Umbilical cord (tissue), 2 donors: ENCODE data around the gene LRP2. TPM values are rescaled to one million over a fixed set of nuclear protein-coding genes. Genes with fewer than 3 reads are reported as not detected.
"Not testable (repeated sequence)": the region's sequence is repeated elsewhere in the genome, so short reads cannot be mapped to it uniquely, and the experiment has no call there.

Experiments used
- DNase-seq: peaks from one replicate; pipeline ENCODE4 v3.0.0-alpha.2; 2015; ENCODE audit warnings: low spot score
- total RNA-seq: library from RNA; depleted of rRNA; stranded (reverse); fragments of >200 nt; gene quantifications from one replicate; pipeline ENCODE4 v1.2.3, GENCODE V29; 2014; ENCODE audit warnings: low replicate concordance; ENCODE audit not compliant: insufficient read depth

Gene LRP2
- total RNA-seq, 1 donor from 2014 or later = 0.72 TPM

DNA sequence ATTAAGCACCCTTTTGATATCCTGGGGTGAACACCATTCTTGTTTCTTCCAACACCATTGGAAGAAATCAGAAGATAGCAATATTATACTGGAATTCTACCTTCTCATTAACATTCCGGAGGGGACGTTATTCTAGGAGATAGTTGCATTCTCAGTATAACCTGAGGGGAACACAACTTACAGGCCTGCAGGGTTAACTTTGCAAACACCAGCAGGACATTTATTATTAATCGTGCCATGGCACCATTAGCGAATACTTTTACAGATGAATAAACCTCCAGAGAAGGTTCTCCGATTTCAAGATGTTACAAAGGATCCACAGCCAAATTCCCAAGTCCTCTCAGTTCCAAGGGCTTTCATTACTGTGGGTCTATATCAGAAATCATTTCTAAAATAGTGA is 184.0 kb downstream of the LRP2 start:
- DNase-seq = no peak

DNA sequence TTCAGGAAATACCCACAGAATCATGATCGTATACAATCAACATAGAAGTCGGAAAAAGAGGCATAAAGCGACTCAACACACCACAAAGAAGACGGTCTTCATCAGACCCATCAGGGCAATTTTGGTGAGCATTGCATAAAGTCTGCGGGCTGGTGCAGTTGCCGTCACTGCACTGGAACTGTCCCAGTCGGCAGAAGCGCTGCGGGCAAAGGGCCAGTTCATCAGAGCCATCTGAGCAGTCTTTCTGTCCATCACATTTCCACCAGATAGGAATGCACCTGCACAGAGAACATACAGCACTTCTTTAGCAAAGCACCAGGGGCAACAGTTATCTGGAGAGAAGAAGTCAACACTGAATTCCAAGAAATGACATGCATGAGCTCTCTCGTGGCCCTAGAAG is 187.2 kb downstream of the LRP2 start:
- DNase-seq = no peak

DNA sequence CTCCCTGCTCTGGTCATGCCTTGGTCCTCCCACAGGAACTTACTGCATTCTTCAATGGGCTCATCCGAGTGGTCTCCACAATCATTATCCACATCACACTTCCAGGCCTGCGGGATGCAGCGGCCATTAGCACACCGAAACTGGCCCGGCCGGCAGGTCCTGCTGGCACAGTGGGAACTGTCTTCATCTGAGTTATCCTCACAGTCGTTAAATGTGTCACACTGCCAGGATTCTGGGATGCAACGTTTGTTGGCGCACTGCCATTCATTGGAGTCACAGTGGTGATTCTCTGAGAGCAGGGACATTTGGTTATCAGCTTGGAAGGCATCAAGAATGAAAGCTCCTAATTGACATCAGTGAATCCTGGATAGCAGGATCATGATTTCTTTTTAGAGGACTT is 188.5 kb downstream of the LRP2 start:
- DNase-seq = no peak

DNA sequence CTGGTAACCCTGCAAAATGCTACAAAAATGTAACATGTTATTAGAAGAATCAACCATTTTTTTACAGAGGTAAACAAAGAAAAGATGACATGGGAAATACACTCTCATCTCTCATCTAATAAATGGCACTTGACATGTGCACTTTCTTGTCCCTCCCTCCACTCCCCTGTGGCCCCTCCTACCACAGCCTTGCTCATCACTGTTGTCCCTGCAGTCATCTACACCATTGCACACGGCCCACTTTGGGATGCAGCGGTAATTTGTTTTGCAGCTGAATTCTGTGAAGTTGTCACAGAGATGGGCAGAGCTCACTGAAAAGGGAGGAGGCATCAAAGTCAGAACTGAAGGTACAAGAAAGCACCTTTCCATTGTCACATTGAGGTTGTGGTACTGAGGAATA is 189.4 kb downstream of the LRP2 start:
- no peak for DNase-seq

DNA sequence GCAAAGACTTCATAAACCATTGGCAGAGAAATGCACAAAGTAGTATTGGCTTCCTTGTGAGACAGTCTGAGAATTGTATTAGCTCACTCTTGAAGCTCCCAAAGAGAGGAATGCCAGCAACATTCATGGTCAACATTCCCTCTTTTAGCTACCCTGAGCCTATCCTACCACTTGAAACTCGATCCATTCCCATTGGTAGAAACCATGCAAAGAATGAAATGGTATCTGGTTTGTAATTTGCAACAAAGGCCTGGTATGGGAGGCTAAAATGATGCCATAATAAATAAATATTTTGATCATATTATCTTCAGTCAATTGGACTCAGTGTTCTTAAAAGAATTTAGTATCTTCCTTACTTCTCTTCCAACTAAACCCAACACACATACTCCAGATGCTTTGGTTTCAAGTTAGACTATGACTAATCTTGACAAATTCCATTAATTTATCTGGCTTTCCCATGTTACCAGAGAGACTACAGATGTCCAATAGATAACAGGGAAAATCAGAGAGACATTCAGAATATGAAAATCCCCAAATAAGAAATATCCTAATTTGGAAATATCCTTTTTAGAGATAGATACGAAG is 190.1 kb downstream of the LRP2 start:
- peak; percentile 25 for DNase-seq

DNA sequence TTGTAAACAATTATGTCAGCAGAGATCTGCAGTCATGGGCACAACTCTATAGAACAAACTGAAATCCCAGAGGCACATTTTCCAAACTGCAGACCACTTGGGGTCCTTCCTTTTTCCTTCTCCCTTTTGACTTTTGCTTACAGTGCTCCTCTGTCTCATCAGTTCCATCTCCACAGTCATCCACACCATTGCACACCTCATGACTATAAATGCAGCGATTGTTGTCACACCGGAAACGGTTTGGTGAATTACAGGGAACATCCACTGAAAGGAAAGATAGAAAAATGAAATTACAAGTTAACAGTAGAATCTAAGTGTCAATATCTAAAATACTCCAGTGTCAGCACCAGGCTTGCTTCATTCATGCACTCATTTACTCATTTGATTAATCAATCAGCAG is 196.5 kb downstream of the LRP2 start:
- DNase-seq = no peak

DNA sequence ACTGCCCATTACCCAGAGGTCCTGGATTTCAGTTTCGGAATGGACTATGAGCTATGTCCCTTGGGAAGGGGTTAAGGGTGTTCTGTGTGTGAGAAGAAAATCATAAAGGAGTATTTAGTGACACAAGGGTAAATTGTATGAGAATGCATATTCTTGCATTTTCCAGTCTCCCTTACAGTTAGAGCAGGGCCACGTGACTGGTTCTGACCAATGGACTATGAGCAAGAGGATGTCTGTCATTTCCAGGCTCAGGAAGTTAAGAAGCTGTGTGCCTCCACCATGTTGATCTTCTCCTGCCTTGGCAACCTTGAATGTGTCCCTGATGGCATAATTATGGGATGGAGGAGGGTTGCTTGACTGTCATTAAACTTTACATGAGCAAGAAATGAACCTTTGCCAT is 198.0 kb downstream of the LRP2 start:
- no peak for DNase-seq

DNA sequence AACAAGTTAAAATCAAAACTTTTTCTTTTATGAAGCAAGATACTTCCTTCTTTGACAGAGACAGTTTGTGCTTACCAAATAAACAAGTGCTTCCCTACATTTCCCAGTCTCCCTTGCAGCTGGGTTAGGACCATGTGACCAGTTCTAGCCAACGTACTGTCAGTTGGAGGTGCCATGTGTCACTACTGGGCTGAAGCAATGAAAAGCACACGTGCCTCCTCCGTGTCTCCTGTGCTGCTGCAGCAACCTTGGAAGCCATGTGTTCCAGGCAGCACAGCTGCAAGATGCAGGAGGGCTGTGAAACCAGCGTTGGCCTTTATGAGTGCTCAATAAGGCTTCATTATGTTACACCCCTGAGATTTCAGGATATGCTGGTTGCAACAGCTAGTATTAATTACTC is 199.7 kb downstream of the LRP2 start:
- DNase-seq = no peak

DNA sequence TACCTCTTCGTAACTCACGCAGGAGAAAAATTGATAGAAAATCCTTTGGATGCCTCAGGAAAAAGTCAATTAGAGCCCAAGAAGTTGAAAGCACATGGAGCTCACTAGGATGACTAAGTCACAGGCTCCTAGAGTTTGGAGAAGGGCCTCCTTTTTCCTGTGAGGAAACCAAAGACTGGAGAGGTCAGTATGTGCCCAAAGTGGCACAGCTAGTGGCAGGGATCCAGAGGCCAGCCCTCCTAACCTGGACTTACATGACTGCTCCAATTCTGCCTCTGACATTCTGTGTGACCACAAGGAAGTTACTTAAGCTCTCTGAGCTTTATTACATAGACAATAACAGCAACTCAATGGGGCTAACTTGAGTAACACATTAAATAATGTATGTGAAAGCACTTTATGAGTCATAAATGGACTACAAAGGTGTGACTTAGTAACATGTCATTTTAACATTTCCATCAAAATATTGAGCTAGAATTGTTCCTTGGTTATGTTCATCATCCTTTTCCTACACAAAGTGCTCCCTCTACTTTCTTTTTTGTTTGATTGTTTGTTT is 201.3 kb downstream of the LRP2 start:
- no peak for DNase-seq

DNA sequence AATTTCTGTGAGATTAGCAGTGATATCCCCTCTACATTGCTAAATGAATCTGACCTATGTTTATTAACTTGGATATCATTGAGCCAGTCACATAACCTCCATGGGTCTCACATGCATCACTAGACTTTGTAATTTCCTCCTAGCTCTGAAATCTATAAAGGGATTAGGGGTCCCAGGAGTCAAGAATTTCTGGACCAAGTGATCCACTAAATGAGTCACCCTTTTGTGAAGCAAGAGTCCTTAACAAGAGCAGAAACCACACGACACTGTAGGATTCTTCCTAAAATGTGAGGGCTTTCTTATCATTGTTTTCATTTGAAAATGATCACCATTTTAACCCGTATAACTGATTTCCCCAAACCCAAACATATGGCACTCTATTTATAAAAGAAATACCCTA is 202.6 kb downstream of the LRP2 start:
- peak; percentile 22 for DNase-seq

DNA sequence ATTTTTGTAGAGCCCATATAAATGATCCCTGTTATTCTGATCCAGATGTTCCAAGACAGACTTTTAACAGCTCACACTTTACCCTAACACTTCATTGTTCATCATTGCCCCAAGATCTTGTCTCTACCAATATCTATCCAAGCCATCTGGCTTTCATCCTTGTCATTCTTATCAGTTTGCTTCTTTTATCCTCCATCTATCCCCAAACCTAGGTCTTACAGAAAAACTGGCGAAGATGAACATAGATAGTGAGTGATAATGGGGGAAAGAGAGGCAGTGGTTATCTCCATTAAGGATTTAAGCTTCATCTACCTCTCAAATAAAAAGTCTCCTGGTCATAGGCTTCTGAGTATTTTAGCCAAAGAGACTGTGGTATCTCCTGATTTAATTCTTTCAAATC is 203.5 kb downstream of the LRP2 start:
- DNase-seq = peak; percentile 78

DNA sequence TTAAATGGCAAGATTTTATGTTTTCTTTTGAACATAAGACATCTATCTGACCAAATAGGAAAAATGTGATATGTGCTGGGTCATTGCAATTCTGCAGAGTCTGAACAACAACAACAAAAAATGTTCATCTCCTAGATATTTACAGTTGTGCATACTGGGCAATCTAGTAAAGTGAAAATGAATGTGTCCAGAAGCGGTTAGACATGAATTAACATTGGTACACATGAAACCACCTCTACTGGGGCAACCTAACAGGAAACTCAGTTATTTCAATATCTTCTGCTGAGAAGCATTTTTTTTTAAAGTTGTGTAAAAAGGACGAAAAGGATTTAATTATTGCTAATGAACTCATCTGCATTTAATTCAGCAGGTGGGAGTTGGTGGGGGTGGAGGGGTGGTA is 216.1 kb downstream of the LRP2 start:
- no peak for DNase-seq

DNA sequence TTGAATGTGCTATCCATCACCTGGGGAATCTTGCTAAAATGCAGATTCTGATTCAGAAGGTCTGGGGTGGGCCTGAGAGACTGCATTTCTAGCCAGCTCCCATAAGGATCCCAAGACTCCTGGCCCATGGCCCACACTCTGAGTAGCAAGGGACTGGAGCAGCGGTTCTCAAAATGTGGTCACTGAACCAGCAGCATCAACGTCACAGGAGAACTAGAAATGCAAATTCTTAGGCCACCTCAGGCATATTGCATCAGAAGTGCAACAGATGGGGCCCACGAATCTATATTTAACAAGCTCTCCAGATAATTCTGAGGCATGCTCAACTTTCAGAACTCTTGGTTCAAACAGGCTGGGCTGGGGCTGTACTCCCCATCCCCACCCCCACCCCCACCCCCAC is 218.3 kb downstream of the LRP2 start:
- no peak for DNase-seq

DNA sequence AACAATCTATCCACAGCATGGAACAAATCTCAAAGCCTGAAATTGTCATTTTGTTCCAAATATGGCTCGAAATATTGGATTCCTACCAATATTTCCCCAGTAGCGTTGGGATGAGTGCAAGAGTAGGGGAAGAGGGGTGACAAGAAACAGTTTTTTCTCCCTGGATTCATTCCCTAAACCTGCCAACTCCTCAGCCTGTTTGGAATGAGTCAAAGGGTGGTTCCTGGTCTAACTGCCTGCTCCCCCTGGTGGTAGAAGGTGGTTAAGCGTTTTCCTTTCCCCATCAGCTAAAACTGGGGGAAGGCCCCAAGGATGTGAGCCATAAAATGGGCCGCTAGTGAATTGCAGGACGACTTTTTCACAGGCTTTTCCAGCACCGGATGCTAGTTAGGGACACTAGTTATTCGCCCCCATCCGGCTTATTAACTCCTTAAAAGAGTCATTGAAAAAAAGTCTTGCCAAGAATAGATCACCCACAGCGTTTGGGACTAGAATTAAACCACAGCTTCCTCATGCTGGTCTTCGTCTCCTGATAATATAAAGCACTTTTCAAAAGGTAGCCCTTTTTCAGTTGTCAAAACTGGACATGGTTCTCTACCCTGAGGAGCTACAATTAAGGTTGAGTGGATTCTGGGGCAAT is 220.5 kb downstream of the LRP2 start:
- DNase-seq = peak; percentile 18

DNA sequence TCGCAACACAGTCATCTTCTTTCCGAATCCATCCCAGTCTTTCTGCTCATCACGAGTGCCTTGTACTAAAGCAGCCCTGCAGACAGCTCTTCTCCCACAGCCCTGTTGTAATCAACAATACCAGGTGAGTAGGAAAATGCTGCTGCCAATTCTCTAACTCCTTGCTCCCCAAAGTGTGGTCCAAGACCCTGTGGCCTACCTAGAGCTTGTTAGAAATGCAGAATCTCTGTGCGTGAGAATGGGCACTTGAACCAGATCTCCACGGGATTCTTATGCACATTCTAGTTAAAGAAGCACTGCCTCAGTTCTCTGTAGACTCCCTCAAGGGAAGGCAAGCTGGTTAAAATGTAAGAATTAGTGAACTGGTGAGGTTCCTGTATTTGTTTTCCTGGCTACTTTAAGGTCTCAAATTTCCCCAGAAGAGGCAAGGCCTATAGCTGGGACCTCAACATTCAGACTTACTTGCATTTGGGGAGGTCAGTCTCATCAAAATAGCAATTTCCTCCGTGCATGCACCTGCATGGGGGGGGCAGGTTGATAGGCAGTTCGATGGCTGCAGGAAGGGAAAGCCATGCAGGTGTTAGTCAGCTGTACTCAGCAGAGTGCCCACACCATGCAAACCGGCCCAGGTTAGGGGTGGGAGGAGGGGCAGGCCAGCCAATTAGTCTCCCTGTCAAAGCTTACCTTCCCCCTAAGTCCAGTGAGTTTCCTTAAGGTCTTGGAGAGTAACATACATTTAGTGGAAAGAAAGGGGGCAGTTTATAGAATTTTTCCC is 222.2 kb downstream of the LRP2 start:
- DNase-seq = no peak

DNA sequence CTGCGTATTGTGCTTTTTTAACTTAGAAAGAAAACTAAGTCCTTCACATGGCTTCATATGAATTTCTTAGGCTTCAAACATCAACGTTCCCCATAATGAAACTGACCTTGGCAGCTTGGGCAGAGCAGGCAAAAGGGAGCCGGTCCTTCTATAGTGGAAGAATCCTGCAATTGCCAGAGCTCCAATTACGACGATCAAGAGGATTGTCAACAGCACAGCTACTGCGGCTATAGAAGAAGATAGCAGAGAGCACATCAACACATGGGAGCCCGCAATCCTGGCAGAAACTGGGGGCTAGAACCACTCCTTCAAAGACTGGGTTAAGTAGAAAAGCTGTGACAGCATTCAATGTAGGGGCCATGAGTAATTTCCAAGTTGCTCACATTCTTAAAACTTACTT is 223.2 kb downstream of the LRP2 start:
- DNase-seq = no peak

DNA sequence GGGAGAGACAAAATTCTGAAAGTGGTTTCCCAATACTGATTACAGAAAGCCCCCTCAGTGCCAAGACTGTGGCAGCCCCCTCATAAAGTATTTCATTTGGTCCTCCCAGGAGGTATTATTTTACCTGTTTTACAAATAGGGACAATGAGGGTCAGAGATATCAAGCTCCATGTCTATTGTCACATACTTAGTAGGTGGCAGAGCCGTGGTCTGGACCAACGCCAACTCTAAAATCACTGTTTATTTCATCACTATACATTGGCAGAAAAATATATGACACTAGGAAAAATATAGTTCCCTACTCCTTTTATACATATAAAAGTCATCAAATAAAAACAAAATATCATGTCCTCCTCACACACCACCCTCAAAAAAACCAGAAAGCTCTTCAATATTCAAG is 224.4 kb downstream of the LRP2 start:
- DNase-seq = no peak

DNA sequence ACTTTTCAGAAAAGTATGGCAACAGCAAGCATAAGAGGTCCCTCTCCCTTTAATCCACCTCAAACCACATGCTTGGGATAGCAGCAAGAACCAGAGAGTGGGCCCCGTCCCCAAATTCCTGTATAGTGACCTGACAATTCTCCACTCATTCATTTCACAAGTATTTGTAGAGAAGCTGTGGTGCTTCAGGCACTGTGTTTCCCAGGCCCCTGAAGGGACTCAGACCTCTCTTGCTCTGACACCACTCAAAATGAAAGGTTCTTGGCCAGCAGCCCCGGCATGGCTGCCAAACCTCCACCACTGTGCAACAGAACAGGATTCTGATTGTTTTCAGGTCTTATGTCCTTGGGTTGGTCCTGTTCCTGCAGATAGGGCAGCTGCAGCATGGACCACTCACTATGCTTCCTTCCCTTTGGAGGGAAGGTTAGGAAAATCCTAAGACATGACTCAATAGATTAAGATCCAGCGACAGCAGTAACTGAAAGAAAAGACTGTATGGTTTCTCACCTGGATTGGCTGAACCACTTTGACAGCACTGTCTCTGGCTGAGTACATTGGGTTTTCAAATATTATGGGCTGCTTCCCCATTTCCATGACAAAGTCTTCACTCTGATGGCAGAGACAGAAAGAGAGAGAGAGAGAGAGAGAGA is 225.3 kb downstream of the LRP2 start:
- DNase-seq = no peak

DNA sequence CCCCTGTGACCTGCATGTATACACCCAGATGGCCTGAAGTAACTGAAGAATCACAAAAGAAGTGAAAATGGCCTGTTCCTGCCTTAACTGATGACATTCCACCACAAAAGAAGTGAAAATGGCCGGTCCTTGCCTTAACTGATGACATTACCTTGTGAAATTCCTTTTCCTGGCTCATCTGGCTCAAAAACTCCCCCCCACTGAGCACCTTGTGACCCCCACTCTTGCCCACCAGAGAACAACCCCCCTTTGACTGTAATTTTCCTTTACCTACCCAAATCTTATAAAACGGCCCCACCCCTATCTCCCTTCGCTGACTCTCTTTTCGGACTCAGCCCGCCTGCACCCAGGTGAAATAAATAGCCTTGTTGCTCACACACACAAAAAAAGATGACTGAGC is 225.9 kb downstream of the LRP2 start:
- not testable (repeated sequence) for DNase-seq

DNA sequence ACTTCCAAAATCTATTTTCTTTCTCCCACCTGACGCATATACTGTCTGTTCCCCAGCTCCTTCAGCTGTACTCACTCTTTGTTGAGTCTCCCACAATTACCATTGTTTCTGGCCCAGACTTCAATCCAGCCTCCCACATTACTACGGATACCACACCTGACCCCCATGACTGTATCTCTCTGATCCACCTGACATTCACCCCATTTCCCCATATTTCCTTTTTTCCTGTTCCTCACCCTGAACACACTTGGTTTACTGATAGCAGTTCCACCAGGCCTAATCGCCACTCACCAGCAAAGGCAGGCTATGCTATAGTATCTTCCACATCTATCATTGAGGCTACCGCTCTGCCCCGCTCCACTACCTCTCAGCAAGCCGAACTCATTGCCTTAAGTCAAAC is 228.1 kb downstream of the LRP2 start:
- not testable (repeated sequence) for DNase-seq

DNA sequence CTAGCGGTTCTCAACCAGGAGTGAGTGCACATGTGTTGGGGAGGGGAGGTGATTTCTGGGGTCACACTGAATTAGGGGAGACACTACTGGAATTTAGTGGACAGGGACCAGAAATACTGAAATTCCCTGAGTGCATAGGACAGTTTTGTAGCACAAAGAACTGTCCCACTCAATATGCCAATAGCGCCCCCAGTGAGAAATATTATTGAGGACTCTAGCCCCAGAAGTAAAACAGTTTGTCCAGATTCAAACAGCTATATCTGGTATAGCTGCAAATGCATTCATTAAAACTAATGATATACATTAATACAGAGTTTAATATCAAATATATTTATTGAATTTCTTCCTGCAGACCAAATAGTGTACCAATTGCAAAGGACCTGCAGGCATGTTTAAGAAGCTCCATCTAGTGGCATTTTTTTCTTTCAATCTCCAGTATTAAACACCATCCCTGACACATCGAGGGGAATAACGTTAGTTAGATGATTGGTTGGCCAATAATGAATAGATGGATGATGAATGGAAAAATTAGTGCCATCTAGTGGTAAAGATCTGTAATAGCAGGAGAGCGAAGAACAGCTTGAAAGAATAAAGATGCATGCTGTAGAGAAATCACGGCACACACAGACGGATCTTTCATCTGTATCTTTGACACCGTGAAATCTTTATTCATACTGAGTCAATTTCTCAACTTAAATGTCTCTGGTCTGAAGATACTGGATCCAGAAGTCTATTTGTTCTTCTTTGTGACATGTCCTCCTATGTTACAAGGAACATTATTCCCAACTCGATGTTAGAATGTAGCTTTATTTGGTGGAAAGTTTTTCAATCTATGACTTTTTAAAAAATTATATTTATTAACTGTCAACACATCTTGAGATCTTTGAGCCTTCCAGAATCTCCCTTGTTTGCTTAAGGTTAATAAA is 230.5 kb downstream of the LRP2 start:
- DNase-seq = peak; percentile 40
